WI38 (cell line): ENCODE results near the gene ZNF398.
"Not testable (repeated sequence)": the region's sequence is repeated elsewhere in the genome, so short reads cannot be mapped to it uniquely, and the experiment has no call there.

ENCODE experiments used
- H3K4me3 ChIP-seq: 2 replicates; pipeline ENCODE4 v1.5.1; 2011; ENCODE audit warnings: low read depth, mild to moderate bottlenecking, control low read depth, low read length
- CTCF ChIP-seq: IDR thresholded peaks from 2 replicates; pipeline ENCODE4 v1.5.1; 2012; ENCODE audit warnings: low read depth, mild to moderate bottlenecking, control low read depth, low read length

The ZNF398 gene

GRCh38 chr7:149220534-149220933 lies 73.3 kb downstream of the ZNF398 start:
- no peak overlapping the region for H3K4me3 ChIP-seq
- no peak for TF ChIP-seq CTCF

- no peak overlapping the region for H3K4me3 ChIP-seq
- TF ChIP-seq CTCF, result no peak
Observed at GRCh38 chr7:149223176-149223575, 75.9 kb downstream of the ZNF398 start.

- no peak overlapping the region for H3K4me3 ChIP-seq
- TF ChIP-seq CTCF, result no peak
Observed at GRCh38 chr7:149223761-149224160, 76.5 kb downstream of the ZNF398 start.

- no peak overlapping the region for H3K4me3 ChIP-seq
- TF ChIP-seq CTCF, result no peak
Observed at GRCh38 chr7:149224352-149224751, 77.1 kb downstream of the ZNF398 start.

GRCh38 chr7:149225106-149225505 lies 77.9 kb downstream of the ZNF398 start:
- no peak for TF ChIP-seq CTCF
- H3K4me3 ChIP-seq, result no peak overlapping the region

- H3K4me3 ChIP-seq, result no peak overlapping the region
- TF ChIP-seq CTCF, result no peak
Observed at GRCh38 chr7:149225656-149226055, 78.4 kb downstream of the ZNF398 start.

- not testable (repeated sequence) for H3K4me3 ChIP-seq
Observed at GRCh38 chr7:149226366-149226765, 79.1 kb downstream of the ZNF398 start.

GRCh38 chr7:149226840-149227494 lies 79.7 kb downstream of the ZNF398 start:
- no peak for TF ChIP-seq CTCF
- no peak overlapping the region for H3K4me3 ChIP-seq
